ENCODE measurements around the gene MYT1.

DNA sequence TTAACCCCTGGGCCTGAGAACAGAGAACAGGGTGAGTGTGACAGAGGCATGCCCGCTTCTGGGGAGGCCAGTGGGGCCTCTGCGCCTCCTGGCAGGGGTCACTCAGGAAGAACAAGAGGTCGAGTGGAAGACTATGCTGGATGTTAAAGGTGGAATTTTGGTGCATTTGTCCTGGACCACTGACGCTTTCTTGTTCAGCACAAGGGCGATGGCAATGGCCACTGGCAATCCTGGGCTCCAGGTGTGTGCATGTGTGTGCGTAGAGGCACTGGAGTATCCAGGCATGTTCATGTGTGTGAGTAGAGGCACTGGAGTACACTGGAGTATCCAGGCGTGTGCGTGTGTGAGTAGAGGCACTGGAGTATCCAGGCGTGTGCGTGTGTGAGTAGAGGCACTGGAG, 33.4 kb upstream of the MYT1 start:
- TF ChIP-seq, protein P1, sequence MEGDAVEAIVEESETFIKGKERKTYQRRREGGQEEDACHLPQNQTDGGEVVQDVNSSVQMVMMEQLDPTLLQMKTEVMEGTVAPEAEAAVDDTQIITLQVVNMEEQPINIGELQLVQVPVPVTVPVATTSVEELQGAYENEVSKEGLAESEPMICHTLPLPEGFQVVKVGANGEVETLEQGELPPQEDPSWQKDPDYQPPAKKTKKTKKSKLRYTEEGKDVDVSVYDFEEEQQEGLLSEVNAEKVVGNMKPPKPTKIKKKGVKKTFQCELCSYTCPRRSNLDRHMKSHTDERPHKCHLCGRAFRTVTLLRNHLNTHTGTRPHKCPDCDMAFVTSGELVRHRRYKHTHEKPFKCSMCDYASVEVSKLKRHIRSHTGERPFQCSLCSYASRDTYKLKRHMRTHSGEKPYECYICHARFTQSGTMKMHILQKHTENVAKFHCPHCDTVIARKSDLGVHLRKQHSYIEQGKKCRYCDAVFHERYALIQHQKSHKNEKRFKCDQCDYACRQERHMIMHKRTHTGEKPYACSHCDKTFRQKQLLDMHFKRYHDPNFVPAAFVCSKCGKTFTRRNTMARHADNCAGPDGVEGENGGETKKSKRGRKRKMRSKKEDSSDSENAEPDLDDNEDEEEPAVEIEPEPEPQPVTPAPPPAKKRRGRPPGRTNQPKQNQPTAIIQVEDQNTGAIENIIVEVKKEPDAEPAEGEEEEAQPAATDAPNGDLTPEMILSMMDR (conservative IDR thresholded peaks at IDR 0.05) = no peak
- no peak for TF ChIP-seq ZFX (IDR thresholded peaks at IDR 0.05)
